Panc1 (cell line): ENCODE data around the gene NRGN. TPM values are rescaled to one million over a fixed set of nuclear protein-coding genes. Genes with fewer than 3 reads are reported as not detected.

Experiments used
- ATAC-seq: fragments of 200-7000 bp; cut with Tn5 transposase; 2 replicates; pipeline ENCODE4 v1.9.1; 2020; ENCODE audit warnings: mild to moderate bottlenecking, moderate library complexity
- BruUV-seq: library from RNA; stranded (reverse); fragments of 400-500 nt; replicated peaks from 2 replicates; lab custom pipeline; 2021; lab: Mats Ljungman, UMichigan
- CTCF ChIA-PET: fragments of 300-600 bp; sonication (Branson Sonifier 250); formaldehyde crosslinking; loops from one replicate; lab custom pipeline; 2022; ENCODE audit warnings: antibody characterized with exemption; lab: Charles Lee
- POLR2A ChIA-PET: fragments of 300-600 bp; sonication (Branson Sonifier 250); formaldehyde crosslinking; loops from one replicate; lab custom pipeline; 2022; ENCODE audit warnings: antibody characterized with exemption; lab: Charles Lee
- DNase-seq: peaks from one replicate; pipeline ENCODE4 v3.0.0-alpha.2; 2010; ENCODE audit warnings: low read depth, low spot score
- H3K27ac ChIP-seq: 2 replicates; pipeline ENCODE4 v1.5.1; 2011; ENCODE audit warnings: mild to moderate bottlenecking, low read length, inconsistent platforms
- H3K27me3 ChIP-seq: fragments of 200-500 bp; sonication (Bioruptor generic); 2 replicates; pipeline ENCODE4 v1.6.0; 2014; ENCODE audit warnings: low read length, inconsistent platforms; ENCODE audit not compliant: control insufficient read depth, insufficient read depth
- H3K36me3 ChIP-seq: fragments of 200-500 bp; sonication (Bioruptor generic); 2 replicates; pipeline ENCODE4 v1.5.1; 2014; ENCODE audit warnings: inconsistent platforms, mild to moderate bottlenecking, low read length, moderate library complexity; ENCODE audit not compliant: control insufficient read depth, insufficient read depth
- H3K4me1 ChIP-seq: 2 replicates; pipeline ENCODE4 v1.5.1; 2011; ENCODE audit warnings: inconsistent platforms, mild to moderate bottlenecking, low read length, moderate library complexity; ENCODE audit not compliant: control insufficient read depth, insufficient read depth
- H3K4me3 ChIP-seq, 2 experiments: 2 replicates each; pipeline ENCODE4 v1.5.1; 2011 to 2012; ENCODE audit warnings: low read depth in 2 of 2, low read length in 2 of 2, mild to moderate bottlenecking in 2 of 2, inconsistent platforms in 1 of 2, moderate library complexity in 1 of 2
- H3K9me3 ChIP-seq: fragments of 200-500 bp; sonication (Bioruptor generic); 2 replicates; pipeline ENCODE4 v1.5.1; 2014; ENCODE audit warnings: low read depth, mild to moderate bottlenecking, inconsistent platforms, low read length, moderate library complexity; ENCODE audit not compliant: control insufficient read depth, insufficient read depth
- POLR2AphosphoS5 ChIP-seq: IDR thresholded peaks from 2 replicates; pipeline ENCODE4 v1.6.1; 2012; ENCODE audit warnings: mild to moderate bottlenecking, low read depth, low read length, moderate library complexity
- SIN3A ChIP-seq: IDR thresholded peaks from 2 replicates; pipeline ENCODE4 v1.6.1; 2012; ENCODE audit warnings: low read depth, mild to moderate bottlenecking, low read length, moderate library complexity, borderline replicate concordance; ENCODE audit not compliant: insufficient read depth
- TCF7L2 ChIP-seq: IDR thresholded peaks from 2 replicates; pipeline ENCODE4 v1.6.1; 2011; ENCODE audit warnings: mild to moderate bottlenecking, low read depth, low read length, inconsistent platforms
- in situ Hi-C: cut with HindIII; loops from 2 replicates; pipeline ENCODE4 v1.10.0; 2016; ENCODE audit warnings: low sequenced_read_pairs, low pct_unique_long_range_greater_than_20kb
- intact Hi-C: fragments of 100-400 bp; cut with micrococcal nuclease; formaldehyde crosslinking; loops from one replicate; pipeline ENCODE4 v1.10.0; 2022; ENCODE audit not compliant: unreplicated experiment
- total RNA-seq: library from RNA; stranded (reverse); gene quantifications from one replicate; pipeline ENCODE4 v1.2.1, GENCODE V29; 2021; ENCODE audit not compliant: unreplicated experiment
- TF ChIP-seq, protein P1 (sequence below): fragments of 450-650 bp; IDR thresholded peaks from 2 replicates; pipeline ENCODE4 v1.5.1; 2017; ENCODE audit warnings: mild to moderate bottlenecking
- TF ChIP-seq, protein P2 (sequence below), 2 experiments: IDR thresholded peaks; 2 replicates each; pipeline ENCODE4 v1.6.1; 2011 to 2012; ENCODE audit warnings: low read depth in 2 of 2, control low read depth in 1 of 2, low read length in 1 of 2, mild to moderate bottlenecking in 1 of 2, moderate library complexity in 1 of 2; ENCODE audit not compliant: insufficient read depth in 1 of 2

NRGN gene
- total RNA-seq, 1 experiment from 2014 or later: 5.7 TPM

DNA sequence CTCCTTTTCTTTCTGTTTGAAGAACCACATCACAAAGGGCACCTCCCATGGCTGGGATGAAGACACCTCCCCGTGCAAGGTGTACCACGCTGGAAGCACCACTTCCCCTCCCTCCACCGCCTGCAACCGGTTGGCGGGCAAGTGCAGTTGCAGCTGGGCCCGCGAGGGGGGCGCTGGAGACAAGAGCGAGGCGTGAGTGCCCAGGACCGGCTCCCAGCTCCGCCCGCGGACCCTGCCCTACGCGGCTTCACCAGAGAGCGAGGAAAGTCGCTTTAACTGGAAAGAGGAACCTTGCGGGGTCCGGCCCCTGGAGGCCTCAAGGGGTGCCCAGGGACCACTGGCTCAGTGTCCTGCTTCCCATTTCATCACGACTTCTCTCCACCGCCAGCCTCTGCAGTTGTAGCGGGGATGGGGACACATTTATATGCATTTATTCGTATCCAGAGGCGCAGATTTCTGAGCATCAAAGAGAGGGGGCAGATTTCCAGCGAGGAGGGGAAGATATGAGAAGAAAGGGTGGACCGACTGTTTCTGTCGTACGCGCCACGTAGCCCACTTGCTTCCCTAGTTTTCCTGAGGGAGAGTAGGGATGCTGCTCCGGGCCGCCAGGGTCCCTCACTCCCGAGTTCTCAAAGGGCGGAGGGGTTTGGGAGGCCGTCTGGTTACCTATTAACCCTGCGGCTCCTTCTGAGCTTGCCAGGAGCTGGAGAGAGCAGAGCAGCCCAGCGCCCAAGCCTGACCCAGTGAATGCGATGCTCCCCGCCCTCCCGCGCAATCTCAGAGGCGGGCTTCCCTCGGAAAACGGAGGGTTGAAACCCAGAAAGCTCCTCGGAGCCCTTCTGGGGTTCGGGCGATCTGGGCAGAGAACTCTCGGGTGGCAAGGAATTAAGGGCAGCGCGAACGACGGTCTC is 18.9 kb downstream of the NRGN start:
- Histone ChIP-seq H3K9me3 (no peaks in the 10 kb centered on the region), H3K36me3 (no peaks in the 10 kb centered on the region), H3K4me1 (peaks cover 7% of the 10 kb centered on the region; the same call in 1 of the 2 replicates), H3K27me3 (no peaks in the 10 kb centered on the region), H3K27ac (no peak overlapping the region), H3K4me3 (peak overlapping the region; percentile 27 to 52)
- ChIA-PET POLR2A (no interaction called here), CTCF (interaction anchor here (0.6 to 1.0 kb wide), 5 partner anchors 12 to 79 kb away, joined by 3 to 5 read pairs (median 3); no protein-coding TSS in a partner anchor)
- no TSS peak for BruUV-seq
- ATAC-seq (peak; percentile 75), DNase-seq (no peak)
- in situ Hi-C loops (no loop called here), intact Hi-C loops (no loop called here)
- no peak for TF ChIP-seq POLR2AphosphoS5
- TF ChIP-seq, protein P1, sequence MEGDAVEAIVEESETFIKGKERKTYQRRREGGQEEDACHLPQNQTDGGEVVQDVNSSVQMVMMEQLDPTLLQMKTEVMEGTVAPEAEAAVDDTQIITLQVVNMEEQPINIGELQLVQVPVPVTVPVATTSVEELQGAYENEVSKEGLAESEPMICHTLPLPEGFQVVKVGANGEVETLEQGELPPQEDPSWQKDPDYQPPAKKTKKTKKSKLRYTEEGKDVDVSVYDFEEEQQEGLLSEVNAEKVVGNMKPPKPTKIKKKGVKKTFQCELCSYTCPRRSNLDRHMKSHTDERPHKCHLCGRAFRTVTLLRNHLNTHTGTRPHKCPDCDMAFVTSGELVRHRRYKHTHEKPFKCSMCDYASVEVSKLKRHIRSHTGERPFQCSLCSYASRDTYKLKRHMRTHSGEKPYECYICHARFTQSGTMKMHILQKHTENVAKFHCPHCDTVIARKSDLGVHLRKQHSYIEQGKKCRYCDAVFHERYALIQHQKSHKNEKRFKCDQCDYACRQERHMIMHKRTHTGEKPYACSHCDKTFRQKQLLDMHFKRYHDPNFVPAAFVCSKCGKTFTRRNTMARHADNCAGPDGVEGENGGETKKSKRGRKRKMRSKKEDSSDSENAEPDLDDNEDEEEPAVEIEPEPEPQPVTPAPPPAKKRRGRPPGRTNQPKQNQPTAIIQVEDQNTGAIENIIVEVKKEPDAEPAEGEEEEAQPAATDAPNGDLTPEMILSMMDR: peak; percentile 91

GRCh38 chr11:124759266-124760204 is 19.8 kb downstream of the NRGN start:
- no peak for DNase-seq
- BruUV-seq: no TSS peak
- intact Hi-C loops (loop anchor here (5.0 kb wide), 1 partner anchor 38 kb away; no protein-coding TSS in a partner anchor), in situ Hi-C loops (no loop called here)
- H3K4me1 ChIP-seq: peaks cover 7% of the 10 kb centered on the region; the same call in 1 of the 2 replicates
- H3K36me3 ChIP-seq: no peaks in the 10 kb centered on the region
- ChIA-PET POLR2A (no interaction called here), CTCF (no interaction called here)
- TF ChIP-seq POLR2AphosphoS5: no peak
- no peak overlapping the region for H3K4me3 ChIP-seq
- H3K9me3 ChIP-seq: no peaks in the 10 kb centered on the region
- ATAC-seq: no peak
- no peaks in the 10 kb centered on the region for H3K27me3 ChIP-seq
- no peak overlapping the region for H3K27ac ChIP-seq

GRCh38 chr11:124760205-124760652 is 20.5 kb downstream of the NRGN start:
- intact Hi-C loops: loop anchor here (5.0 kb wide), 1 partner anchor 37 kb away; no protein-coding TSS in a partner anchor
- ChIA-PET POLR2A (no interaction called here), CTCF (no interaction called here)
- in situ Hi-C loops: no loop called here
- no peaks in the 10 kb centered on the region for H3K9me3 ChIP-seq
- no peaks in the 10 kb centered on the region for H3K27me3 ChIP-seq
- no peaks in the 10 kb centered on the region; the same call in 1 of the 2 replicates for H3K36me3 ChIP-seq
- H3K27ac ChIP-seq: no peak overlapping the region
- BruUV-seq: no TSS peak
- H3K4me1 ChIP-seq: peaks cover 7% of the 10 kb centered on the region; the same call in 1 of the 2 replicates
- TF ChIP-seq, protein P1: no peak
- no peak for TF ChIP-seq TCF7L2
- no peak for TF ChIP-seq POLR2AphosphoS5
- no peak for TF ChIP-seq SIN3A
- TF ChIP-seq, protein P2, sequence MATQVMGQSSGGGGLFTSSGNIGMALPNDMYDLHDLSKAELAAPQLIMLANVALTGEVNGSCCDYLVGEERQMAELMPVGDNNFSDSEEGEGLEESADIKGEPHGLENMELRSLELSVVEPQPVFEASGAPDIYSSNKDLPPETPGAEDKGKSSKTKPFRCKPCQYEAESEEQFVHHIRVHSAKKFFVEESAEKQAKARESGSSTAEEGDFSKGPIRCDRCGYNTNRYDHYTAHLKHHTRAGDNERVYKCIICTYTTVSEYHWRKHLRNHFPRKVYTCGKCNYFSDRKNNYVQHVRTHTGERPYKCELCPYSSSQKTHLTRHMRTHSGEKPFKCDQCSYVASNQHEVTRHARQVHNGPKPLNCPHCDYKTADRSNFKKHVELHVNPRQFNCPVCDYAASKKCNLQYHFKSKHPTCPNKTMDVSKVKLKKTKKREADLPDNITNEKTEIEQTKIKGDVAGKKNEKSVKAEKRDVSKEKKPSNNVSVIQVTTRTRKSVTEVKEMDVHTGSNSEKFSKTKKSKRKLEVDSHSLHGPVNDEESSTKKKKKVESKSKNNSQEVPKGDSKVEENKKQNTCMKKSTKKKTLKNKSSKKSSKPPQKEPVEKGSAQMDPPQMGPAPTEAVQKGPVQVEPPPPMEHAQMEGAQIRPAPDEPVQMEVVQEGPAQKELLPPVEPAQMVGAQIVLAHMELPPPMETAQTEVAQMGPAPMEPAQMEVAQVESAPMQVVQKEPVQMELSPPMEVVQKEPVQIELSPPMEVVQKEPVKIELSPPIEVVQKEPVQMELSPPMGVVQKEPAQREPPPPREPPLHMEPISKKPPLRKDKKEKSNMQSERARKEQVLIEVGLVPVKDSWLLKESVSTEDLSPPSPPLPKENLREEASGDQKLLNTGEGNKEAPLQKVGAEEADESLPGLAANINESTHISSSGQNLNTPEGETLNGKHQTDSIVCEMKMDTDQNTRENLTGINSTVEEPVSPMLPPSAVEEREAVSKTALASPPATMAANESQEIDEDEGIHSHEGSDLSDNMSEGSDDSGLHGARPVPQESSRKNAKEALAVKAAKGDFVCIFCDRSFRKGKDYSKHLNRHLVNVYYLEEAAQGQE (IDR thresholded peaks at IDR 0.05; ENCODE audit: insufficient read depth in 1 of 2, low read depth in 2 of 2, low read length in 1 of 2): no peak
- DNase-seq: no peak
- no peak overlapping the region for H3K4me3 ChIP-seq
- ATAC-seq: no peak
